ENCODE measurements around the gene AP3D1. TPM values are rescaled to one million over a fixed set of nuclear protein-coding genes. Genes with fewer than 3 reads are reported as not detected.

AP3D1 gene
- total and polyA plus RNA-seq, 7 donors: 51.5 to 120 (median 81.3) TPM

DNA sequence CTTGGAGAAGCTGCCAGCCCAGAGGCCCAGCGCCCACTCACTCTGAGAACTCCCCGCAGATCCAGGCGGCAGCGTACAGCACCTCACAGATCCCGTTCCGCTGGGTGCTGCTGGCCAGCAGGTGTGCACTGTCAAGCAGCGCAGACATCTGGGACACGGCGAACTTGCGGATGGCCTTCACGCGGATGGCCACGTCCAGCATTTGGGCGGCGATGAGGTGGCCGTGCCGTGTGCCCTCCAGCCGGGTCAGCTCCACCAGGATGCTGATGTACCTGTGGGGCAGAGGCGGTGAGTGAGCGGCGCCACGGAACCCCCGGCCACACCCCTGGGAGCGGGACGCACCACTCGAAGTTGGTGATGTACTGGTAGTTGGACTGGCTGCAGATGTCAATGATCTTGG is 30.5 kb downstream of the AP3D1 start:
- no peaks in the 10 kb centered on the region for H3K4me1 ChIP-seq
- H3K9me3 ChIP-seq: no peaks in the 10 kb centered on the region
- no peaks in the 10 kb centered on the region for H3K27me3 ChIP-seq (ENCODE audit: insufficient read depth in 3 of 3, low read length in 2 of 3)
- no peak overlapping the region for H3K27ac ChIP-seq
- H3K36me3 ChIP-seq (ENCODE audit: insufficient read depth in 1 of 2, low read depth in 1 of 2): peaks cover 15 to 99% of the 10 kb centered on the region in 2 donors
- intact Hi-C loops (cut with DNase I): no loop called here
- TF ChIP-seq, protein P1, sequence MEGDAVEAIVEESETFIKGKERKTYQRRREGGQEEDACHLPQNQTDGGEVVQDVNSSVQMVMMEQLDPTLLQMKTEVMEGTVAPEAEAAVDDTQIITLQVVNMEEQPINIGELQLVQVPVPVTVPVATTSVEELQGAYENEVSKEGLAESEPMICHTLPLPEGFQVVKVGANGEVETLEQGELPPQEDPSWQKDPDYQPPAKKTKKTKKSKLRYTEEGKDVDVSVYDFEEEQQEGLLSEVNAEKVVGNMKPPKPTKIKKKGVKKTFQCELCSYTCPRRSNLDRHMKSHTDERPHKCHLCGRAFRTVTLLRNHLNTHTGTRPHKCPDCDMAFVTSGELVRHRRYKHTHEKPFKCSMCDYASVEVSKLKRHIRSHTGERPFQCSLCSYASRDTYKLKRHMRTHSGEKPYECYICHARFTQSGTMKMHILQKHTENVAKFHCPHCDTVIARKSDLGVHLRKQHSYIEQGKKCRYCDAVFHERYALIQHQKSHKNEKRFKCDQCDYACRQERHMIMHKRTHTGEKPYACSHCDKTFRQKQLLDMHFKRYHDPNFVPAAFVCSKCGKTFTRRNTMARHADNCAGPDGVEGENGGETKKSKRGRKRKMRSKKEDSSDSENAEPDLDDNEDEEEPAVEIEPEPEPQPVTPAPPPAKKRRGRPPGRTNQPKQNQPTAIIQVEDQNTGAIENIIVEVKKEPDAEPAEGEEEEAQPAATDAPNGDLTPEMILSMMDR (IDR thresholded peaks at IDR 0.05): no peak
- DNase-seq (no peak), ATAC-seq (no peak)
- H3K4me3 ChIP-seq: no peak overlapping the region
- WGBS, 3 donors: 93 to 96% (median 96%) methylated on average over 26 of the region's 26 CpGs

- DNase-seq (no peak), ATAC-seq (no peak)
- H3K36me3 ChIP-seq (ENCODE audit: insufficient read depth in 1 of 2, low read depth in 1 of 2): peaks cover 15 to 99% of the 10 kb centered on the region in 2 donors
- no peaks in the 10 kb centered on the region for H3K9me3 ChIP-seq
- intact Hi-C loops (cut with DNase I): no loop called here
- 84 to 90% (median 86%) methylated on average over 30 to 31 of the region's 31 CpGs for WGBS, 3 donors
- H3K4me1 ChIP-seq: no peaks in the 10 kb centered on the region
- H3K4me3 ChIP-seq: no peak overlapping the region
- no peak overlapping the region for H3K27ac ChIP-seq
- TF ChIP-seq, protein P1 (IDR thresholded peaks at IDR 0.05): no peak
- H3K27me3 ChIP-seq (ENCODE audit: insufficient read depth in 3 of 3, low read length in 2 of 3): no peaks in the 10 kb centered on the region
Measured at GRCh38 chr19:2119921-2120785, 31.2 kb downstream of the AP3D1 start.

DNA sequence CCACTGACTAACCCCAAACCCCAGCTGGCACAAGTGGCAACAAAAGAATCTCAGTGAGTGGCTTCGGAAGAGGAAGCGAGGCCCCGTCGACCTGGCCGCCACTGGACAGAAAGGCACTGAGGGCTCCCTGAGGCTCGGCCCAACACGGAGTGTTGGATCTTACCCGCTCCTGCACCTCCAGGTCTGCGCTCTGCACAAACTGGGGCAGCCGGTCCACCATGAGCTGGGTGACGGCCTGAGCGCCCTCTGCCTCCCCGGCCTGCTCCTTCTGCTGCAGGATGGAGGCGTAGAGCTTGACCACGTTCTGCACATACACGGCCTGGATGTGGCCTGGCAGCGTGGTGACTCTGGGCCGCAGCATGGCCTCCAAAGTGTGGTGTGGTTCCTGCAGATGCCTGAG is 32.9 kb downstream of the AP3D1 start:
- ATAC-seq: no peak
- Histone ChIP-seq H3K27ac (no peak overlapping the region), H3K27me3 (ENCODE audit: insufficient read depth in 3 of 3, low read length in 2 of 3) (no peaks in the 10 kb centered on the region), H3K4me3 (no peak overlapping the region), H3K9me3 (no peaks in the 10 kb centered on the region), H3K36me3 (ENCODE audit: insufficient read depth in 1 of 2, low read depth in 1 of 2) (peaks cover 17 to 100% of the 10 kb centered on the region in 2 donors), H3K4me1 (no peaks in the 10 kb centered on the region)
- 90 to 94% (median 92%) methylated on average over 18 of the region's 18 CpGs for WGBS, 3 donors
- intact Hi-C loops (cut with DNase I): no loop called here
- TF ChIP-seq, protein P1 (IDR thresholded peaks at IDR 0.05): no peak
- no peak for DNase-seq

DNA sequence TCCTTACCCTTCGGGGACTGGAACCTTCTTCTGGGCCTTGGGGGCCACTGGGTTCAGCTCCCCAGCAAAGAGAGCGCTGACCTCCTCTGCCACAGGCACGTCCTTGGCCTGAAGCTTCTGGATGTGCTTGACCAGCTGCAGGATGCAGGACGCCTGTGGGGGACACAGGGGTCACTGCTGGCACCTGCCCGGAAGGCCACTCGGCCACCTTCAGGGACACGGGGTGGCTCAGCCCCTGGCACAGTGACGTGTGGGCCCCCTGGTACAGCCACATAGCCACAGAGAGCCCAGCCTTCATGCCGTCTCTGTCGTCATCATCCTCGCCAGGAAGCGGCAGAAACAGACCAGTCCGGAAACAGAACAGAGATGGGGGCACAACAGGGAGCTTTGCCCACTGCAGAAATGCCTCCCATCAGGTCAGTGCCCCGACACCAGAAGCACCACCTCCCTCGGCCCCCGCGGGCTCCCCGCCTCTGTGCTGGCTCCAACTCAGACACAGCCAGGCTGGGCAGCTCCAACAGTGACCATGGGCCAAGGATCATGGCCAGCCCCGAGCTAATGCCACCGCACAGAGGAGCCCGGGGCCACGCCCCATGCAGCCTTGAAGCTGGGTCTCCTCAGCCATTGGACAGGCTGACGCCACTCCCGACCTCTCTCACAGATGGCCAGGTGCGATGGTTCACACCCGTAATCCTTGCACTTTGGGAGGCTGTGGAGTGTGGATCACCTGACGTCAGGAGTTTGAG is 34.0 kb downstream of the AP3D1 start:
- no peak overlapping the region for H3K4me3 ChIP-seq
- no peaks in the 10 kb centered on the region for H3K4me1 ChIP-seq
- intact Hi-C loops (cut with DNase I): no loop called here
- peaks cover 10 to 100% of the 10 kb centered on the region in 2 donors for H3K36me3 ChIP-seq (ENCODE audit: insufficient read depth in 1 of 2, low read depth in 1 of 2)
- 87 to 91% (median 89%) methylated on average over 27 of the region's 27 CpGs for WGBS, 3 donors
- DNase-seq (no peak), ATAC-seq (no peak)
- TF ChIP-seq, protein P1 (IDR thresholded peaks at IDR 0.05): no peak
- H3K9me3 ChIP-seq: no peaks in the 10 kb centered on the region
- no peaks in the 10 kb centered on the region for H3K27me3 ChIP-seq (ENCODE audit: insufficient read depth in 3 of 3, low read length in 2 of 3)
- no peak overlapping the region for H3K27ac ChIP-seq
